Measurements from ENCODE around the gene CAPRIN1.
A peak's percentile ranks its signal among the peaks of the same experiment; 100 is the strongest.

Gene CAPRIN1

DNA sequence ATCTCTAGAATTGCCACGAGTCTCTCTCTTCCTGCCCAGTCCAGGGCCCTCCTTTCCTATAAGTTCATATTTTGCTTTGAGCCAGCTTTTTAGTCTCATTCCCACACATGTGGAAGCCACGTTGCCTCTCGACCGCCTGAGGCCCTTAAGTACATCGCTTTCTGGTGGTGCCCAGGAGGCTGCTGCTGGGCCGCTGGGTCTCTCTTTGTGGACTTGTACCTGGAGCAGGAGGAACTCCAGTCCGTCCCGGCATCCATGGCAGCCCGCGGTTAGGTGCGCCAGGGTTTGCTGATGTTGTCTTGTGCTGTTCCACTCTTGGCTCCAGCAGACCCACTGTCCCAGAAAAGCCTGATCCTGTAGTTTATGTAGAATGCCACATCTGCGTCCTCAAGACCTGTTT lies 94.9 kb downstream of the CAPRIN1 start:
- no peak for DNase-seq

DNA sequence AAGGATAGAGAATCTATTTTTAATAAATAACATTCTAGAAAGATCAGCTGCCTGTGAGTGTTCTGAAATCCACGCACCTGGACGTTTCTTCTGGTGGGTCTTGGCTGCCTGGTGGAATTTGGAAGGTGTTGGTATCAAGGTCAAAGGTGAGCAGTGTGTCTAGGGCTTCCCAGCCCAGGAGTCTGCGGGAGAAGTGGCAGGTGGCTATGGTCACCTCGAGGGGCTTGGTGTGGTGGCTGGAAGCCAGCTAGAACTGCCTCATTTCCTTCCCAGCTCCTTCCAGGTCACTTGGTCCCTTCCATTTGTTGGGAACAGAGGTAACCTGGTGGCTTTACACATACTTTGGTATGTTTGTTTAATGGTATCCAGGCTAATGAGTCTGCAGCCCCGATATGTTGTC lies 95.3 kb downstream of the CAPRIN1 start:
- no peak for DNase-seq

DNA sequence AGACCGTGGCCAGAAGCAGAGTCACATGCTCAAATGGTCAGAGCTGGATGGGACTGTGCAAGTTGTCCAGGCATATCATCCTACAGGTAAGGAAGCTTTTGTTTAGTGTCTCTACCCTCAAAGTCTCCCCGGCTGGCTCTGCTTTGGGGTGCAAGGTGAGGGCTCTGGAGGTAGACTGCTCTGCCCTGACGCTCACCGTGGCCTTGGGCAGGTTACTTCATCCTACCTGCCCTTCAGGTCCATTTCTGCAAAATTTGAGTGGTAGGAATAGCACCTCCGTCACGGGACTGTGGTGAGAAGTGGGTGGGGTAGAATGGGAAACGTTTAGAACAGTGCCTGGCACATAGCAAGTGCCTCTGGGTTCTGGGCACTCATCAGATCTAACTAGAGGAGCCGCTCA lies 96.0 kb downstream of the CAPRIN1 start:
- no peak for DNase-seq

DNA sequence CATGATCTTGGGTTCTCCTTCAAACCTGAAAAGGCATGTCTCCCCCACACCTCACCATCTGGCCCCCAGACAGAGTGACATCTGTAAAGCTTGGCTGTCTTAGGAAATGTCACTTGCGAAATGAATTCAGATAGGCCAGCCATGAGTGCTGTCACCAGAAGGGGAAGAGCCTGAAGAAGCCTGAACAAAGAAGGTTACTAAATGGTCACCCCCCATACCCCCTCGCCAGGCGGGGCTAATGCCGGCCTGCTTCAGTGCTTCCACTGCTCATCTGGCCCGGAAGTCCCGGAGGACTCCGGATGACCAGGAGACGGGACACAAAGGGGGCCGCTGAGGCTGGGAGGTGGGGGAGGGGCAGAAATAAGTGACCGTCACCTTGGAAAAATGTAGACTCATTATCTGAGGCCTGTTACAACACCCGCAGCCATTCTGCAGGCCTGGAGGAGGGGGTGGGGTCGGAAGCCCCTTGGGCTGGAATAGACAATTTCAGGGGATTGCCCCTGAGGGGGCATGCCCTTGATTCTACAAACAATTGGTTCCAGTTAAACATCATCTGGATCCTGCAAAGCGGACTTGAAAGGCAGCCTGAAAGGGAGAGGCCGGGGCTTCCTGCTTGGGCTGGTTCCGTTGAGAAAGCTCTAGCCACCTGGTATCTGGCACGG lies 97.1 kb downstream of the CAPRIN1 start:
- peak; percentile 67 to 69 for DNase-seq

DNA sequence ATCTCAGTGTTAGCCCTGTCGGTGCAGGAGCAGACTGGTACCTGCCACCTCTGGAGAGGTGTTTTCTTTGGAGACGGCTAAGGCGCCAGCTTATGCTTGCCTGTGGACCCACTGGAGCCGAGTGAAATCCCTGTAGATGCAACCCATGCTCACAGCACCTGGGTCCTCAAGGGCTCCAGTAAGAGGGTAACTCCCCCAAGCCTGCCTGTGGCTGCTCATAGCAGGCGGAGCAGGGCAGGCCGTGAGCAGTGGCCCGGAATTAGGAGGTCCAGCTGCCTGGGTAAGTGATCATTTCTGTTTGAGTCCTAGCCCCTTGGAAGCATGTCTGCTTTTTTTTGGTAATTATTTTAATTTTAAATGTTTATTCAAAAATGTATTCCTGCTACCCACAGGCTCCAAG lies 97.7 kb downstream of the CAPRIN1 start:
- DNase-seq: no peak

DNA sequence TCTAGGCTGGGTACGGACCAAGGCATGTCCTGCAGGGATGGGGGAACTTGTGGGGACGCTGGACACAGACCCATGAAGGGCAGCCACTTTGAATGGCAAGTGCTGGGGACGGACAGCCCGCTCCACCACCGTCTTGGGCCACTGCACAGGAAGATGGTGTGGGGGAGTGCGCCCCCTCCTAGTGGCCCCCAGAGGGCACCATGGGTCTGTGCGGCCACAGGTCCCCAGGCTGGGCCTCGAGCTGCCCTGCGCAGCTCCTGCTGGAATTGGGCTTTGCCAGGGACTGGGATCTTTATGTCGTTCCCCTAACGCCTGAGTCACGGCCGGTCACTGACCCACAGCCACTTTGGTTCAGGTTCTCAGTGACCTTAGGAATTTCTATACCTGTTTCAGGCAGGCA lies 98.3 kb downstream of the CAPRIN1 start:
- DNase-seq: no peak

GRCh38 chr11:34150494-34151151 lies 99.1 kb downstream of the CAPRIN1 start:
- no peak for DNase-seq
